ENCODE measurements around the gene POLG. TPM values are rescaled to one million over a fixed set of nuclear protein-coding genes. Genes with fewer than 3 reads are reported as not detected.

The POLG gene
- total RNA-seq, 1 experiment from 2014 or later: 60.3 TPM

DNA sequence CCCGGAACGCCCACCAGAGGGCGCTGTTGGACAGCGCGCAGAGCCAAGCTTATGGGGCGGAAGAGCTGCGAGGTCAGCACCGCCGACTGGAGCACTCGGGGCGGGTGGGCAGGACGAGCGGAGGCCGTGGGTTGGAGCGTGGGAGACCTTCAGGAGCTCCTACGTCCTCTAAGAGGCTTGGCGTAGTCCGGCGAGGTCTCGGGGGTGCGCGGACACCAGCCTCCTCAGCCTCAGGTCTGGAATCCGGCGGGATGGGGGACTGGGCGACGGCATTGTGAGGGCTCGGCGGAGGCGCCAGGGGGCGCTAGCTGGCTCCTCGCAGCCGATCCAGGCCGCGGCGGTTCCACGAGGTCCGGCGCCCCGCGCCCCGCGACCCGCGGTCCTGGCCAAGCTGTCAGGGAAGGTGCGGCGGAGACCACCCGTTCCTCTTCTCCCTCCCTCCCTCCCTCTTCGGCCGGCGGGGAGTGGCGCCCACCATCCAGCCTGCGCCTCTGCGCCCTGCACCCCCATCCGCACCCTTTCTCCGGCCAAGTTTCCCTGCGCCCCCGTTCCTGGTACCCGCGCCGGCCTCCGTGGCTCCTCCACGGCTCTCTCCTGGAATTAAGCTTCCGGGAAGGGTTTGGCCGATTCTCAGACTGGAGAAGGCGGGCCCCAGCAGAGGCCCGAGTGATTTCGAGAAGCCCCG is 24.3 kb upstream of the POLG start:
- no peak overlapping the region for H3K56ac ChIP-seq (ENCODE audit: insufficient read length, low read depth, low read length)
- H3K4me1 ChIP-seq (ENCODE audit: insufficient read depth, low read length): no peaks in the 10 kb centered on the region
- DNase-seq: peak; percentile 84
- no peak overlapping the region for H2BK120ac ChIP-seq (ENCODE audit: low read depth, low read length, poor library complexity, severe bottlenecking)
- H3K4ac ChIP-seq (ENCODE audit: low read depth, low read length): no peak overlapping the region
- peaks cover 70% of the 10 kb centered on the region for H3K27me3 ChIP-seq (ENCODE audit: insufficient read depth, low read length)
- H3K4me2 ChIP-seq (ENCODE audit: insufficient read depth, insufficient read length, low read length): peak overlapping the region; percentile 7
- H3K79me2 ChIP-seq (ENCODE audit: insufficient read depth, low read length): no peaks in the 10 kb centered on the region
- no peak overlapping the region for H3K18ac ChIP-seq (ENCODE audit: insufficient read length, low read depth, low read length)
- WGBS (ENCODE audit: extremely low coverage, insufficient read length, low lambda C conversion rate): no CpG with 5 or more reads among the region's 68 CpGs
- Mint-ChIP-seq H3K36me3 (ENCODE audit: insufficient read depth in 1 of 3, low read depth in 3 of 3) (no peaks in the 10 kb centered on the region), H3K4me1 (peaks cover 27% of the 10 kb centered on the region in 2 experiments), H3K4me3 (peak overlapping the region; percentile 61 to 79), H3K9me3 (peaks cover 0 to 4% of the 10 kb centered on the region in 2 experiments; a peak in 1 of 5 replicates), H3K27me3 (ENCODE audit: low read depth) (peaks cover 100% of the 10 kb centered on the region), H3K27ac (no peak overlapping the region)
- TF ChIP-seq, protein P1, sequence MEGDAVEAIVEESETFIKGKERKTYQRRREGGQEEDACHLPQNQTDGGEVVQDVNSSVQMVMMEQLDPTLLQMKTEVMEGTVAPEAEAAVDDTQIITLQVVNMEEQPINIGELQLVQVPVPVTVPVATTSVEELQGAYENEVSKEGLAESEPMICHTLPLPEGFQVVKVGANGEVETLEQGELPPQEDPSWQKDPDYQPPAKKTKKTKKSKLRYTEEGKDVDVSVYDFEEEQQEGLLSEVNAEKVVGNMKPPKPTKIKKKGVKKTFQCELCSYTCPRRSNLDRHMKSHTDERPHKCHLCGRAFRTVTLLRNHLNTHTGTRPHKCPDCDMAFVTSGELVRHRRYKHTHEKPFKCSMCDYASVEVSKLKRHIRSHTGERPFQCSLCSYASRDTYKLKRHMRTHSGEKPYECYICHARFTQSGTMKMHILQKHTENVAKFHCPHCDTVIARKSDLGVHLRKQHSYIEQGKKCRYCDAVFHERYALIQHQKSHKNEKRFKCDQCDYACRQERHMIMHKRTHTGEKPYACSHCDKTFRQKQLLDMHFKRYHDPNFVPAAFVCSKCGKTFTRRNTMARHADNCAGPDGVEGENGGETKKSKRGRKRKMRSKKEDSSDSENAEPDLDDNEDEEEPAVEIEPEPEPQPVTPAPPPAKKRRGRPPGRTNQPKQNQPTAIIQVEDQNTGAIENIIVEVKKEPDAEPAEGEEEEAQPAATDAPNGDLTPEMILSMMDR (conservative IDR thresholded peaks at IDR 0.05): peak; percentile 98
- no peak overlapping the region for H2BK5ac ChIP-seq (ENCODE audit: insufficient read length, low read length)
- H3K23ac ChIP-seq (ENCODE audit: insufficient read length, low read depth, low read length): no peak overlapping the region
- H3K14ac ChIP-seq (ENCODE audit: insufficient read depth, low read length): no peak overlapping the region
- no peak overlapping the region for H4K91ac ChIP-seq (ENCODE audit: insufficient read length, low read depth, low read length)
- H2BK20ac ChIP-seq (ENCODE audit: low read depth, low read length, poor library complexity, severe bottlenecking): no peak overlapping the region
- H3K79me1 ChIP-seq (ENCODE audit: insufficient read depth, low read depth, low read length, poor library complexity, severe bottlenecking): no peaks in the 10 kb centered on the region
- H4K5ac ChIP-seq (ENCODE audit: insufficient read length, low read depth, low read length): no peak overlapping the region
- H3K27ac ChIP-seq (ENCODE audit: insufficient read length, low read depth, low read length): no peak overlapping the region
- no peak overlapping the region for H3T11ph ChIP-seq (ENCODE audit: low read length)
- H3K23me2 ChIP-seq (ENCODE audit: insufficient read length, low read depth, low read length, poor library complexity, severe bottlenecking): no peaks in the 10 kb centered on the region
- no peak overlapping the region for H3K9ac ChIP-seq (ENCODE audit: extremely low read depth, insufficient read length, low read length)
- no peak overlapping the region for H4K8ac ChIP-seq (replicated peaks; ENCODE audit: insufficient read length, low read depth, low read length)
- H2BK15ac ChIP-seq (ENCODE audit: low read depth, low read length): no peak overlapping the region
- H2AK5ac ChIP-seq (ENCODE audit: insufficient read length, low read length): no peak overlapping the region
- H3K9me3 ChIP-seq (ENCODE audit: control insufficient read depth, low read depth, low read length): no peaks in the 10 kb centered on the region
- no peaks in the 10 kb centered on the region for H4K20me1 ChIP-seq (ENCODE audit: control insufficient read depth, insufficient read depth, insufficient read length)
- no peak overlapping the region for H2BK12ac ChIP-seq (ENCODE audit: insufficient read length, low read depth, low read length)
- no peak overlapping the region for H2AFZ ChIP-seq (ENCODE audit: low read length)
